D721Med (cell line): ENCODE data around the gene LRRFIP2.

ENCODE experiments used
- DNase-seq: peaks from one replicate; pipeline ENCODE4 v3.0.0; 2011; ENCODE audit warnings: low spot score; ENCODE audit not compliant: insufficient read length
- FAIRE-seq: peaks from 2 replicates; lab custom pipeline; 2011; peaks lifted over from hg19 to GRCh38; lab: Jason Lieb, UNC
- TF ChIP-seq, protein P1 (sequence below): IDR thresholded peaks from 2 replicates; pipeline ENCODE4 v1.5.1; 2012; ENCODE audit warnings: mild to moderate bottlenecking, control low read depth; ENCODE audit not compliant: insufficient read depth; ENCODE audit errors: missing control alignments

Gene LRRFIP2

DNA sequence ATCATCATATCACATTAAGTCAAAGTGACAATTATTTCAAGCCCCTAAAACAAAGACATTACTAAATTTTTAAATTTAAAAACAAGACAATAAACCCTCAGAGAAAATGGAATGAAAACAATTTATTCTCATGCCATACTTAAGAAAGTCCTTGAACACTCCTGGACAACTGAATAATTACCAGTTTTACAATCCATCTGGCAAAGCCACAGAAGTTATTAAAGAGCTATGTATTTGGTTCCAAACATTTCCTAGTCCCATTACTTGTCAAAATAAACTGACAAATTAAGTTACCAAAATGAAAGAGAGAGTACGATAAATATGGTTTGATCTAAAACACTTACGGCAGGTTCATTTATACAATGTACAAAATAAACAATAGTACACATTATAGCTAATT is 63.2 kb downstream of the LRRFIP2 start:
- DNase-seq (no peak), FAIRE-seq (no peak)
- TF ChIP-seq, protein P1, sequence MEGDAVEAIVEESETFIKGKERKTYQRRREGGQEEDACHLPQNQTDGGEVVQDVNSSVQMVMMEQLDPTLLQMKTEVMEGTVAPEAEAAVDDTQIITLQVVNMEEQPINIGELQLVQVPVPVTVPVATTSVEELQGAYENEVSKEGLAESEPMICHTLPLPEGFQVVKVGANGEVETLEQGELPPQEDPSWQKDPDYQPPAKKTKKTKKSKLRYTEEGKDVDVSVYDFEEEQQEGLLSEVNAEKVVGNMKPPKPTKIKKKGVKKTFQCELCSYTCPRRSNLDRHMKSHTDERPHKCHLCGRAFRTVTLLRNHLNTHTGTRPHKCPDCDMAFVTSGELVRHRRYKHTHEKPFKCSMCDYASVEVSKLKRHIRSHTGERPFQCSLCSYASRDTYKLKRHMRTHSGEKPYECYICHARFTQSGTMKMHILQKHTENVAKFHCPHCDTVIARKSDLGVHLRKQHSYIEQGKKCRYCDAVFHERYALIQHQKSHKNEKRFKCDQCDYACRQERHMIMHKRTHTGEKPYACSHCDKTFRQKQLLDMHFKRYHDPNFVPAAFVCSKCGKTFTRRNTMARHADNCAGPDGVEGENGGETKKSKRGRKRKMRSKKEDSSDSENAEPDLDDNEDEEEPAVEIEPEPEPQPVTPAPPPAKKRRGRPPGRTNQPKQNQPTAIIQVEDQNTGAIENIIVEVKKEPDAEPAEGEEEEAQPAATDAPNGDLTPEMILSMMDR = no peak

DNA sequence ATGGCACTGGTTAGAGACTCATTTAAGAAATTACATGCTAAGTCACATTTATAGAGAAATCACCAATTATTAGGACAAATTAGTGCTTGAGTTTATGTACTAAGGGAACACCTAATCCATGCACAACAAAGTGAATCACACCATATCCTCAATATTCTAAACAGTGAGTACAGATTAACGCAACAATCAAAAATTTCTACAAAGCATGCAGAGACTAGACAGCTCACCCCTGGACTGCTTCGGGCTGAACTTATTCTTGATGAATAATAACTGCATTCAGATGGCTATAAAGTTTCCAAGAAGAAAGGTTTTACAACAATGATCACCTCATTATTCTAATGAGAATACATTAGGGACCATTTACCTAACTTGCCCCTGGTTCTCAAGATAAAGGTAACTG is 66.5 kb downstream of the LRRFIP2 start:
- FAIRE-seq (no peak), DNase-seq (no peak)
- TF ChIP-seq, protein P1 = no peak

DNA sequence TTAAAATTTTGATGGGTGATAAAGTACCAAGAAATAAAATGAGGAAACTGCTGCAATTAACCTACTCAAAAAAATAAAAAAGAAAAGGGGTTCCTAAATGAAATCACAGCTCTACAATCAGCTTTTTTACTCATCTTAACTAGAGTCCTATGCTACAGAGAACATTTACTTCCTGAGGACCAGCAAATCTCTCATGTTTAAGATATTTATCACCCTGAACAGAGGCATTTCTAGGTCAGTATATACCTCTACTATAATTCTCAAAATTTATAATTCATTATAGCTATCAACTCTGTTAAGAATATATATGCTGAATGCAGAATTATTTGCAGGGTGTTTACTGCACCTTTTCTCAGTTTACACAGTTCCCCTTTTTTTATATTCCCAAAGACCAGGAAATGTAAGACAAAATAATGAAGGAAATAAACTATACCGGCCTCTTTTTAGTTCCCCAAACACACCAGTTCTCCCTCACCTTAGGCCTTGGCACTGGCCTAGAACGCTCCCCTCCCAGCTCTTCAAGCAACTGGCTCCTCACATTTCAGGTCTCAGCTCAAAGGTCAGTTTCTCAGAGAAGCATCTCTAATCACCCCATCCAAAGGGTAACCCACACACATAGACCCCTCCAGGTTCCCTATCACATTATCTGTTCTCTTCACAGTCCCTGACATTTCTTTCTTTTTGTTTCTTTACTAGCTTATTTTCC is 71.1 kb downstream of the LRRFIP2 start:
- TF ChIP-seq, protein P1 = no peak
- no peak for DNase-seq
- FAIRE-seq = no peak

DNA sequence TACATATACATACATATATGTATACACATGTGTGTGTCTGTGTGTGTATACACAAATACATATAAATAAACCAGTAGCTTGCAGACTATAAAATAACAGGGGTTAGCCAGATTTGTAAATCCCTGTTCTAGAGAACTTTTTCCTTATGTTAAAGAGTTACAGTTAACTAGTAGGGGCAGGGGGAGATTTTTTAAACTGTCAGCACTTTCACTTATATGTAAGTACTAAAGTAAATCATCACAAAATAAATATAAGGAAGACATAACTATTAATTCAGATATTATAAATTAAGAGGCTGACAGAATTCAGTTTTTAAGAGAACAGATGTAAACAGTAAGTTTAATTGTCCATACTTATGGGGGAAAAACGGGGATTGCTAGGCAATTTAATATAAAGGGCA is 74.0 kb downstream of the LRRFIP2 start:
- TF ChIP-seq, protein P1 = no peak
- no peak for FAIRE-seq
- no peak for DNase-seq

DNA sequence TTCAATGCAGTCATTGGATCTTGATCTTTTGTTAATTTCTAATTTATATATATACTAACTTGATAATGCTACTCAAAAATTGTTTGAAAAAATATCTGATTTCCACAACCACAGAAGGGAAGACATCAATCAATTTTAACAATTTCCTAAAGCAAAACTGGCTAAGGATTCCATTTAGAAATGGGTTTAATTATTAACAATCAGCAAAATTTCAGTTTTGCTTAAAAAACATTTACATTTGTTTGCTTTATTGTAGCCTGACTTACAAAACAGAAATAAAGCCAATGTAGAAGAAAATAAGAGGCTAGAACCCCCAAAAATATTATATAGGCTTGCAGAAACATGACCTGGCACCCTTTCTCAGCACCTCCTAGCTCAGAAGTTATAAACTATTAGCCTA is 74.9 kb downstream of the LRRFIP2 start:
- TF ChIP-seq, protein P1 = no peak
- DNase-seq (no peak), FAIRE-seq (no peak)

DNA sequence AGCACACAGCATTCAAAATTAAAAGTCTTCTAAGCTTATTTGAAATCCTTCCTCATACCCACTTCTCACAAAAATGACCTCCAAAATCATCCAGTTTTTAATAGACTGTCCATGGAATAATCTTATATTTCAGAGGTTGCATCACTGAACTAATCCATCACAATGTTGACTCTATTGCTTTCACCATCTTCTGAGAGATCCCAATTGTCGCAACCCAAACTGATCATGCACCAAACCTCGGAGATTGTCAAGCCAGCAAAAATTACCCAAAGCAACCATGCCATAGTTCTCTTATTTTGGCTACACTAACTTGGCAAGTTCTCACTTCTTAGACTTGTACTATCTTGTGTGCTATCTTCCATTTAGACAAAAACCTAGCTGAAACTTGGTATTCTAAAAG is 75.5 kb downstream of the LRRFIP2 start:
- TF ChIP-seq, protein P1 = no peak

DNA sequence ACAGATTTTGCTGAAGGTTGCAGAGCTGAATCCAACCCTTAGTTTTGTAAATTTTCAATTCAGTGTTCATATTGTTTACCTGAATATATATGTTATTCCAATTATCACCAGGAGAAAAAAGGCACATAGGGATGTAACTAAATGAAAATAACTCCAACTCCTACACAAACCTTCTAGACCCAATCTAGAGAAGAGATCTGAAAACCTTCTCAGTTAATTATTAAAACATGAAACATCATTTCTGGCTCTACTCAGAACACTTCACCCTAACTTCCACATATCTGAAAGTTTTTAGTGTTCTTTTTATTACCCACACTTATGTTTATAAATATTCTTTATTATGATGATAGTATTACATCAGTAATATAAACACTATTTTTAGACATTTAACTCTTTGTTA is 76.6 kb downstream of the LRRFIP2 start:
- no peak for FAIRE-seq
- TF ChIP-seq, protein P1 = no peak
- no peak for DNase-seq

More for the DNA sequence above, 75.5 kb downstream of the LRRFIP2 start:
- DNase-seq = no peak
- no peak for FAIRE-seq
